ENCODE measurements around the gene PNPLA2. TPM values are rescaled to one million over a fixed set of nuclear protein-coding genes. Genes with fewer than 3 reads are reported as not detected.

PNPLA2 gene
- total and polyA plus RNA-seq, 7 donors: 64.8 to 247 (median 125) TPM

DNA sequence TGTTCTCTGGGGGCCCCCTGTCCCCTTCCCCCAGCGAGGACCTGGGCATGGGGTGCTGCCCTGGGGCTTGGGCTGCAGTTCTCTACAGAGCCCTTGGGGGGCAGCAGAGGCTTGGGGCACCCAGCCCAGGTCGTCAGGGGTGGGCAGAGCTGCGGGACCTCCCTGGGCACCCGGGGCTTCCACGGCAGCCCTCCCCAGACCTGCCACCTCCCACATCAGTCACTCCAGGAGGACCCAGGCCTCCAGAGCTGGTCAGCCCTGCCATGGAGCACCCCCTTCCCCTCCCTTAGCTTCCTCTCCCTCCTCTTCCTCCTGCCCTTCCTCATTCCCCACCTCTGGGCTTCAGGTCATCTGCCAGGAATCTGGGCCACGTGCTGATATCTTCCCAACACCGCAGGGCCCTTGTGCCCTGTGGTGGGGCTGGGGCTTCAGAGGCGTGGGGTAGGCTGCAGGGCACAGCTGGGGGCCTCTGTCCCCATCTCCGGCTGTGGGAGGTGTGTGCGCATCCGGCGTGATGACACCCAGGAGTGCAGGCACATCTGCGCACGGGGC lies 29.7 kb downstream of the PNPLA2 start:
- no peaks in the 10 kb centered on the region for H3K9me3 ChIP-seq
- no peak overlapping the region for H3K27ac ChIP-seq
- H3K4me3 ChIP-seq: no peak overlapping the region
- intact Hi-C loops (cut with DNase I): loop anchor here (1.0 to 5.0 kb wide), 5 partner anchors 59 to 203 kb away; partner anchors contain the start of genes AP2A2 (in 1 of the 2) and CHID1 (in 1 of the 2)
- H3K4me1 ChIP-seq: peaks cover 28% of the 10 kb centered on the region
- DNase-seq (no peak), ATAC-seq (peak; percentile 36 to 56 (median 54))
- H3K36me3 ChIP-seq (ENCODE audit: insufficient read depth in 1 of 2, low read depth in 1 of 2): no peaks in the 10 kb centered on the region
- H3K27me3 ChIP-seq (ENCODE audit: insufficient read depth in 3 of 3, low read length in 2 of 3): peaks cover 0 to 11% (median 0%) of the 10 kb centered on the region in 3 donors
- 33 to 43% (median 35%) methylated on average over 13 to 14 of the region's 14 CpGs for WGBS, 3 donors
- TF ChIP-seq, protein P1, sequence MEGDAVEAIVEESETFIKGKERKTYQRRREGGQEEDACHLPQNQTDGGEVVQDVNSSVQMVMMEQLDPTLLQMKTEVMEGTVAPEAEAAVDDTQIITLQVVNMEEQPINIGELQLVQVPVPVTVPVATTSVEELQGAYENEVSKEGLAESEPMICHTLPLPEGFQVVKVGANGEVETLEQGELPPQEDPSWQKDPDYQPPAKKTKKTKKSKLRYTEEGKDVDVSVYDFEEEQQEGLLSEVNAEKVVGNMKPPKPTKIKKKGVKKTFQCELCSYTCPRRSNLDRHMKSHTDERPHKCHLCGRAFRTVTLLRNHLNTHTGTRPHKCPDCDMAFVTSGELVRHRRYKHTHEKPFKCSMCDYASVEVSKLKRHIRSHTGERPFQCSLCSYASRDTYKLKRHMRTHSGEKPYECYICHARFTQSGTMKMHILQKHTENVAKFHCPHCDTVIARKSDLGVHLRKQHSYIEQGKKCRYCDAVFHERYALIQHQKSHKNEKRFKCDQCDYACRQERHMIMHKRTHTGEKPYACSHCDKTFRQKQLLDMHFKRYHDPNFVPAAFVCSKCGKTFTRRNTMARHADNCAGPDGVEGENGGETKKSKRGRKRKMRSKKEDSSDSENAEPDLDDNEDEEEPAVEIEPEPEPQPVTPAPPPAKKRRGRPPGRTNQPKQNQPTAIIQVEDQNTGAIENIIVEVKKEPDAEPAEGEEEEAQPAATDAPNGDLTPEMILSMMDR (IDR thresholded peaks at IDR 0.05): peak; percentile 89

DNA sequence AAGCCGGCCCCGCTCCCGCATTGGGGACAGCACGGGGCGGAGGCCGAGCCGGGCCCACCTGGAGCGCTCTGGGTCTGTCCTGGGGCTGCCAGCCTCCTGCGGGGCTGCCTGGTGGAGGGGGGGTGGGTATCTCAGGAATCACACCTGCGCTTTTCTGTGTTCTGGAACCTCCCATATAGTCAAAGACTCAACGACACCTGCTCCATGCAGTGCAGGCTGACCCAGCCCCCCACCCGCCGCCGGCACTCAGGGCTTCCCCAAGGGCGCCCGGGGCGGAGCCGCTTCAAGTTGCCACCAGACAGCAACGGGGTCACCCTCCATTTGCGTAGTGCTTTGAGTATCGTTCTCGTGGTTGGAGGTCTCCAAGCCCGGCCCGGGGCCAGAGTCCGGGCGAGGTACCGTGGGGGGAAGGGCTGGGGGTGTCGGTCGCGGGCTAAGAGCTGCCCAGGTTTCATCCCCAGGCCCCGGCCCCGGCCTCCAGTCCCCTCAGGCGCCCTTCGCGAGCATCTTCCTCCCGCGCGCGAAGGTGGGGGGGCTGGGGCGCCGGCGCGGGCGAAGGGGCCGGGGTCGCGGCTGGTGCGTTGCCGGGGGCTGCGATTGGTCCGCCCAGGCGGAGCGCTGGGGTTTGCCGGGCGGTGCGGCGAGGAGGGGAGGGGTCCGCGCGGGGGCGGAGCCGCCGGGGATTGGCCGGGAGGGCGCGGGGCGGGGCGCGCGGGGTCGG lies 30.6 kb downstream of the PNPLA2 start:
- Histone ChIP-seq H3K4me1 (peaks cover 20% of the 10 kb centered on the region), H3K27me3 (ENCODE audit: insufficient read depth in 3 of 3, low read length in 2 of 3) (peaks cover 0 to 11% (median 0%) of the 10 kb centered on the region in 3 donors), H3K36me3 (ENCODE audit: insufficient read depth in 1 of 2, low read depth in 1 of 2) (no peaks in the 10 kb centered on the region), H3K27ac (no peak overlapping the region), H3K9me3 (no peaks in the 10 kb centered on the region), H3K4me3 (peak overlapping the region; percentile 48)
- ATAC-seq (no peak), DNase-seq (no peak)
- intact Hi-C loops (cut with DNase I): loop anchor here (2.0 to 5.0 kb wide), 4 partner anchors 58 to 132 kb away; partner anchors contain the start of genes AP2A2 (in 1 of the 2) and CHID1 (in 1 of the 2)
- WGBS, 3 donors: 13 to 19% (median 18%) methylated on average over 28 to 71 of the region's 71 CpGs
- TF ChIP-seq, protein P1 (IDR thresholded peaks at IDR 0.05): no peak

DNA sequence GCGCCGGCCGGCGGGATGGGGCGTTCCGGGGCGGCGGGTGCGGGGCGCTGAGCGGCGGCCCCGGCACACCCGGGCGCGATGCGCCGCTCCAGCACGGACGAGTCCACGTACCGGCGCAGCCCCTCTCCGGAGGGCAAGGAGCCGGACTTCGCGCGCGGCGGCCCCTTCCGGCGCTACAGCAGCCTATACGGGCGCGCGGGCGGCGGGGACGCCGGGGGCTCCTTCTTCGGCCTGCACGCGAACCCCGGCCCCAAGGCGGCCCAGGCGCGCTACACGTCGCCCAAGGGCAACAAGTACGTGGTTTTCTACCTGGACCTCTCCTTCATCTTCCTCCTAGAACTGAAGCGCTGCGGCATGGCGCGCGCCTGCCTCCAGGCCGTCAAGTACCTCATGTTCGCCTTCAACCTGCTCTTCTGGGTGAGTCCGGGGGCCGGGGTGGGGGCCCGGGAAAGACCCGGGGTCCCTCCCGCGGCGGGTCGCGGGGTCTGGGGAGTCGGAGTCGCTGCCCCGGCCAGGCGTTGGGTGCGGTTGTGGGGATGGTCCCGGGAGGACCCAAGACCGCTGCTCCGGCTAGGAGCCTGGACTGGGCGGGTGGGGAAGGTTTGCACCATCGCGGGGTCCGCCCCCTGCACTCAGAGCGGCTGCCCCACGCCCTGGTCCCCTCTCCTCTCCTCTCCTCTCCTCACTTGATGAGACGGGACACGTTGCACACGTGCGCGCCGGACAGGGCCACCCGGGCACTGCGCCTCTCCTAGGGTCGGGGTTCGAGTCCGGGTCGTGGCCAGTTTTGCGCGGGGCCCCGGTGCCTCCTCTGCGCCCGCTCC lies 31.4 kb downstream of the PNPLA2 start:
- H3K9me3 ChIP-seq: no peaks in the 10 kb centered on the region
- no peak overlapping the region for H3K27ac ChIP-seq
- H3K36me3 ChIP-seq (ENCODE audit: insufficient read depth in 1 of 2, low read depth in 1 of 2): no peaks in the 10 kb centered on the region
- intact Hi-C loops (cut with DNase I): loop anchor here (2.0 to 5.0 kb wide), 4 partner anchors 57 to 131 kb away; partner anchors contain the start of genes AP2A2 (in 1 of the 2) and CHID1 (in 1 of the 2)
- H3K27me3 ChIP-seq (ENCODE audit: insufficient read depth in 3 of 3, low read length in 2 of 3): peaks cover 0 to 11% (median 0%) of the 10 kb centered on the region in 3 donors
- peak overlapping the region; percentile 48 for H3K4me3 ChIP-seq
- ATAC-seq (no peak), DNase-seq (no peak)
- 34 to 43% (median 36%) methylated on average over 51 to 97 of the region's 97 CpGs for WGBS, 3 donors
- H3K4me1 ChIP-seq: peaks cover 11% of the 10 kb centered on the region
- TF ChIP-seq, protein P1 (IDR thresholded peaks at IDR 0.05): no peak

DNA sequence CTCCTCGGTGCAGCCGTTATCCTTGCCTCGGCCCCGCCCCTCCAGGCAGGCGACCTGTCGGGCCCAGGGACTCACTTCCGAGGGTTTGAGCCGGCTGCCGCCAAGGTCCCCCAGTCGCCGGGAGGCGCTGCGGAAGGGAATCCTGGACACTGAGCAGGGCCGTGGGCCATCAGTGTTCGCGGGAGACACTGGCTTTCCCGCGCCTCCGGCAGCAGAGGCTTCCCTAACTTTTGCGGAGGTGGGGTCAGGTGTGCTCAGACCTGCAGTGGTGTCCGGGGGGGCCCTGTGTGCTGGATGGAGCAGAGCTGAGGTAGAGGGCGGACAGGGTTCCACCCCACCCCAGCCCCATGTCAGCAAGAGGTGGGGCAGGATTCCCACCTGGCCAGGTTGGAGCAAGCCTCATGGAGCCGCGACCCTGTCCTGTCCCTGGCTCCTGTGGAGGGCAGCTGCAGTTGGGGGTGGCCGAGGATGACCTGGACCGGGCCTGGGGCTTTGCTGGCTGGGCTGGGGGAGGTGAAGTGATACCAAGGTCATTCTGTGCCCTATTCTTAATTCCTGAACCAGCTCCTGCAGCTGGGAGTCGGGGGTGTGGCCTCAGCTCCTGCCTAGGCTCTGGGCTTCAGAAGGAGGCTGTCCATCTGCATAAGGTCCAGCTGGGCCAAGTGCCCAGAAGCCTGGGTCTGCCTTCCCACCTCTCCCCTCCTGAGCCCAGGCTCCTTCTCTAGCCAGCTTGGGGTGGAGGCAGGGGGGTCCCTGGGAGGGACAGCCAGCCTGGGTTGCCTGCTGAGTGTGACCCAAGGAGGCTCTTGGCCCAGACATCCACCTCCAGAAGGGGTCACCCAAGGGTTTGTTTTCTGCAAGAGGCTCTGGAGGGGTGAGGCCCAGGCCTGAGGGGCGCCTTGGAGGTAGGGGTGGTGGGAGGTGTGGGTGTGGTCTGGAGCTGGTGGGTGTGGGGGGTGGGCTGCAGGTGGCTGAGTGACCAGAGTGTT lies 32.4 kb downstream of the PNPLA2 start:
- Histone ChIP-seq H3K4me3 (no peak overlapping the region), H3K9me3 (no peaks in the 10 kb centered on the region), H3K27me3 (ENCODE audit: insufficient read depth in 3 of 3, low read length in 2 of 3) (peaks cover 0 to 11% (median 0%) of the 10 kb centered on the region in 3 donors), H3K4me1 (peaks cover 10% of the 10 kb centered on the region), H3K27ac (no peak overlapping the region), H3K36me3 (ENCODE audit: insufficient read depth in 1 of 2, low read depth in 1 of 2) (no peaks in the 10 kb centered on the region)
- intact Hi-C loops (cut with DNase I): no loop called here
- 74 to 85% (median 80%) methylated on average over 24 to 28 of the region's 28 CpGs for WGBS, 3 donors
- DNase-seq: no peak
- no peak for ATAC-seq
- TF ChIP-seq, protein P1 (IDR thresholded peaks at IDR 0.05): no peak

Measured in psoas muscle (tissue), 8 donors.